CD4-positive, alpha-beta T cell treated with Interleukin-4 for 4 hours (primary cell): ENCODE results near the gene F5.

ENCODE experiments used
- DNase-seq: peaks from one replicate; pipeline ENCODE4 v3.0.0-alpha.2; 2020

Gene F5

DNA sequence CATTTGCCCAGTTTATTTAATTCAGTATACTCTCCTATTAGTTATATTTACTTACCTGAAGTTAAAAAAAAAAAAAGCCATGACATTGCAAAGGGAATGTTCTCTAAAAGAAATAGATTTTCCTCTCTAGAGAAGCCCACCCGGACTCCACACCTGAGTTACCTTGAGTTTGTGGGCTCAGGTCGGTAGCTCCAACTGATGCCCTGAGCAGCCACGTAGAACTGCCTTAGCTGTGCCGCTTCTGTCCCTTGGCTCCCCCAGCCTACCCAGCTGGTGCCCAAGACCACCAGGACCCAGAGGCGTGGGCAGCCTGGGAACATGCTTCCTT is 250 bp downstream of the F5 start:
- no peak for DNase-seq

DNA sequence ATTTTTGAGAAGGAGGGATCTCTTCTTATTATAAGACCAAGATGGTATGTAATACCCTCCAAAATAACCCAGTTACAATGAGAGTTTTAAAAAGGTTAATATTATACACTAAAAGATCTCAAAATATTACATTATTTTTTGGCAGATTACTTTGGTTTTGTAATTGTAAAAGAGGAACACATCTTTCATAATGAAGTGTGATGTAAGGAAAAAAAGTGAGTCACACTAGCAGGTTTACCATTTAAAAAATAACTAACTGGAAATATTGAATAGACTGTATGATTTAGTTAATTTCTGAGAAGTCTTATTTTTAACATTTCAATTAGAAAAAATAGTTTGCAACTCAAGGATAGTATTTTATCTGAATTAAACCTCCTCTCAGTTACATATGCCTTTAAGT is 1.1 kb downstream of the F5 start:
- DNase-seq: no peak

DNA sequence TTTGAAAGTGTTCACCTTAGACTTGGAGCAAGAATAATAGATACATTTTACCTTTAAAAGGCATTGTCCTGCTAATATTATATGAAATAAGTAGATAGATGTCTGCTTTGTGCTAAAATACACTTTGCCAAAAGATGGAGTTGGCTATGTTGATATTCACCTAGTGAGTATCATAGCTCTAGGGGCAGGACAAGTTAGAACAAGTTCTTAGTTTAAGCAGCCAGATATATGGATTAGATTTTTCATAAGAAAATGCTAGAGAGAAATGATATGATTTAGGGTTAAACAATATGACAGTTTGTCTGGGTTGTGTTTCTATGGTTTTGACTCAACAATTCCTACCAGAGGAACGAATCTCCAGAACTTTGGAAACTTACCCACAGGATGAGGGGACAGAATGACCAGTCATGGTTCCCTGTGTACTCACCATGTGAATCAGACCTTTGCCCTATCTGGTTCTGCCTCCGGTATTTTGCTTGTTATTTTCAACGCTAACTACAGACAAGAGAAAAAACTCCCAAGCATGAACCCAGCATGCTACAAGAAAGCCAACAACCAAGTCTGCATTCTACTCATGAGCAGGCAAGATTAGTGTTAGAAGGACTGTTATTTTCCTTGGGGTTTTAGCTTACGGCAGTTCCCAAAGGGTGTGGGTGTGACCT is 1.7 kb downstream of the F5 start:
- DNase-seq: peak; percentile 37

DNA sequence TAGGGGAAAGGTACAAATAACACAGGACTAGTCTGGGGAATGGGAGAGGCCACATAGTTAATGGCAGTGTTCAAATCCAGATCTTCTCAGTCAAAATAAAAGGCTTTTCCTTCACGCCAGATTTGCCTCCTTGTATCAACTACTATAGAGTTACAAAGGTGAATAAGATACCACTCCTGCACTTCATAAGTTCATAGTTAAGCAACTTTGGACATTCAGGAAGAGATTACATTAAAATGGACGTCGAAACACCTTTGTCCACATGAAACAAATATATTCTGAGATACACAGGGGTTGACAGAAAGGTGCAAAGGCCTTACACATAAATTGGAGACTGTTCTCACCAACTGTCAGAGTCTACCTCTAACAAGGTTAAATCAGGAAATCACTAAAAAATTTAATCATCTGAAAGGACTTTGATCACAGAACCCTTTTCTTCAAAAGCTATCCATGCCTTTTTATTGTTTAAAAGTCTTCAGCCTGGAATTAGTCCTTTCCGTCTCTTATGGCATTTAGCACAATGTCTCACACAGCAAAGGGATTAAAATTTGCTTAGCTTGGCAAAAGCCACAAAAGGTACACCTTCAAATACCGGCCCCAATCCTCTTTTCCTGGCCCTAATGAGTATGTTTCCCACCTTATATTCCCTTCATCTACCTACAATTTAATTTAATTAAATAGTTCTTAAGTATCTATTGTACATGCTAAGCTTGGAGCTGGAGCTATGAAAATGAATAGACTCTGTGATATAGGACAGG is 8.1 kb downstream of the F5 start:
- DNase-seq: no peak

GRCh38 chr1:169576935-169577331 is 9.3 kb downstream of the F5 start:
- no peak for DNase-seq

GRCh38 chr1:169576241-169576934 is 9.9 kb downstream of the F5 start:
- DNase-seq: no peak

GRCh38 chr1:169574336-169574735 is 11.9 kb downstream of the F5 start:
- no peak for DNase-seq

GRCh38 chr1:169572187-169572586 is 14.1 kb downstream of the F5 start:
- DNase-seq: peak; percentile 74

- peak; percentile 66 for DNase-seq
These were observed 14.8 kb downstream of the F5 start for GRCh38 chr1:169571450-169571849.

DNA sequence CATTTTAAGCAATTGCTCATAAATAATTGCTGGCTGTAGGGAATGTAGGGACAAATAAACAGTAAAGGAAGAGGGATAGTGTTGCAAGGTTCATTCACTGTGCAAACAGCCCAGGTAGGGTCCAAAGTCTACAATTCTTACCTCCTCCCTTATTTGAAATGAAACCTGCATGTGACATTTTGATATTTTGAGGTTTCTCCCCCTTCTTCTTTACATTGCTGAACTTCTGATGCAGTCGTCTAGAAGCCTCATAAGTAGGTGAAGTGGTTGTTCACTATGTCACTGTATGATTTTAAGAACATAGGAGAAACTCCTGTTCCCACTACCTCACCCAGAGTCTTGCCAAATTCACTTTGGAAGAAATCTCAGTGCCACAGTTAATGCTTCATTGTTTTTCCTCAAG is 16.1 kb downstream of the F5 start:
- no peak for DNase-seq

- DNase-seq: no peak
These were observed 17.8 kb downstream of the F5 start for GRCh38 chr1:169568497-169568896.

DNA sequence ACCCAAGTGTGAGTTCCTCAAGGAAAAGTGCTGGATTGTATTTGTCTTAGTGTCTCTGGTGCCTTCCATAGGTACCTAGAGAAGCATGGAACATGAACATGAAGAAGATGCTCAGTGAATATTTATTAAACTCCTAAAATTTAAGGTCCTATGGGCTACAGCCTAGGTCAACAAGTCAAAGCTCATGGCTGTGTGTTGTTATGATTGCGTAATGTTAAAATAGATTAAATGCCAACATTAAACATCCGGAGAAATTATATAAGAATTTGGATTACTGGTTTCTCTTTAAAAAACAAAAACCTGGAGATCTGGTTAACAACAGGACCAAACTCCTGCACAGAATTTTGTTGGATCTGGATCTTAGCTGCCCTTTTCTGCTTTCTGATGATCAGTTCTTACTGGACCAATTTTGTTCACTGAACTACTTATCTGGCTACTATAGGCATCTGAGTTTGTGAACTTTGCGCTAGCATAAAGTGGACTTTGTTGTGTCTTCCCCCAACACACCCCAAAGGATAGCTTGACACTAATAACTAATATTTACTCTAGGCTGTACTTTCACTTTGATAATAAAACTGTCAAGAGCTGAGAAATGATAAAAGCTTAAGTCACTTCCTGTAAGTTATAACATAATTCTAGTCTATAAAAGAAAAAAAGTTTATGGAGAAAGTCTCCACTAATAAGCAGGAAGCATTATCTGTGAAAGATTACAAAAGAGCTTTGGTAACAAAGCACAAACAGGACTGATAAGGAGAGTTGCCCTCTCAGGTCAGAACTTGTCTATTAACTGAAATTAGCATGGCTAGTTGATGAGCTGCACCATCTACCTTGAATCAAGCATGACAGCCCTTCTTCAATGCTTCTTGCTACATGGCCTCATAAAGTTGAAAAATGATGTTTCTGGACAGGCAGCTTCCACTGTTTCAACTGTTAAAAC is 20.7 kb downstream of the F5 start:
- no peak for DNase-seq

DNA sequence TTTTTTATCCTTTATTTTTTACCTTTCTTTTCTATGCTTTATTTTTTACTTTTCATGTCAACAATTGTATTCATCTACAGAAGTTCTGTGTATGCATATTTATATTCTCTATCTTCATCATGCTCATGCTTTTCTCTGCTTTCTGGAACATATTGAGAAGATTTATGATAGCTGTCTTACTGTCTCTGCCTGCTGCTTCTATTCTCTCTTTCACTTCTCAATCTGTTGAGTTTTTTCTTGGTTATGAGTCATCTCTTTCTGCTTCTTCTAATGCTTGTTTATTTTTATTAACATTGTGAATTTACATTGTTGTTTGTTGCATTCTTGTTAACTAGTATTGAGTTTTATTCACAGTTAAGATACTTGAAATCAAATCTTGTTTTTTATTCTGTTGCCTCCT is 22.6 kb downstream of the F5 start:
- DNase-seq: no peak

DNA sequence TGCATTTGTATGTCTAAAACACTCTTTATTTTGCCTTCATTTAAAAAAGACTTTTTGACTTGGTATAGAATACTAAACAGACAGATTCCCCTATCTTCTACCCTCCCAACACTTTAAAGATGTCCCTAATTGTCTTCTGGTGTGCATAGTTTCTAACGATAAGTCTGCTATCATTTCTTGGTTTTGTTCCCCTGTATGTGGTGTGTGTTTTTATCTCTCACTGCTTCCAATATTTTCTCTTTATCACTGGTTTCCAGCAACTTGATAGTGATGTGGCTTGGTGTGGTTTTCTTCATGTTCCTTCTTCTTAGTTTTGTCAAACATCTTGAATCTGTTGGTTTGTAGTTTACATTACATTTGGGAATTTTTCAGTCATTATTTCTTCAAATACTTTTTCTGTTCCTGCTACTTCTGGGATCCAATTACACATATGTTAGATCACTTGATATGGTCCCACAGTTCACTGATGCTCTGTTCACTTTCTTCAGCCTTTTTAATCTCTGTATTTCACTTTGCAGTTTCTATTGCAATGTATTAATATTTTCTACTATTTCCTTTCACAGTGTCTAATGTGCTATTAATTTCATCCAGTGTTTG is 23.2 kb downstream of the F5 start:
- DNase-seq: no peak

DNA sequence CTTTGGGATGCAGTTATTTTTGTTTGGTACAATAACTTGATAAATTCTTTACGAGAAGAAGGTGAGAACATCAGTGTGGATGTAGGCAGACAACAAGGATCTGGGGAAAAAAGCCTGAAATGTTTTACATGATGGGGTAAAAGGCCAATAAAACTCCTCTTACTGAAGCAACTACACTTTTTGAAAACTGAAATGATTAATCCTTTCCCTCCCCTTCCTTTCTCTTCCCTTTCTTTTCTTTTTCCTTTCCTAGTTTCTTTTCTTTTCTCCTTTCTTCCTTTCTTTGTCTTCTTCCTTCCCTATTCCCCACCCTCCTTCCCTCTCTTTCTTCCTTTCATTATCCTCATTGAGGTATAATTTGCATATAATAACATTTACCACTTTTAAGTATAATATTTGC is 24.6 kb downstream of the F5 start:
- DNase-seq: no peak

DNA sequence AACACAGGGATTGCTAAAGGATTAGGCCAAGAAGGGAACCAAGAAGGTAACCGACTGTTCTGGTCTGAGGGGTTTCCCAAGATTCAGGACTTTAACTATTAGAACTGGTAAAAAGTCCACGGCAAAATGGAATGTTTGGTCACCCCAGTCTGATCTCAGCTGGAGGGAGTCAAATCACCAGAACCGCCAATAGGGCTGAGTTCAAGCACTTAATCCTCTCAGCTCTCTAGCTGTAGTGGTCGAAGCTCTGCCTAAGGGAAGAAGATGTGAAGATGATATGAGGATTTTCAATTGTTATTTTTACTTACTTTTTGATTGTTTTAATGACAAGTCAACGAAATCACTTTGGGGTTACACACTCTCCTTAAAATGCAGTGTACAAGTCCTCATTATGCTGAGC is 29.1 kb downstream of the F5 start:
- no peak for DNase-seq

GRCh38 chr1:169550294-169550693 is 36.0 kb downstream of the F5 start:
- DNase-seq: peak; percentile 56

GRCh38 chr1:169548282-169548681 is 38.0 kb downstream of the F5 start:
- DNase-seq: no peak

DNA sequence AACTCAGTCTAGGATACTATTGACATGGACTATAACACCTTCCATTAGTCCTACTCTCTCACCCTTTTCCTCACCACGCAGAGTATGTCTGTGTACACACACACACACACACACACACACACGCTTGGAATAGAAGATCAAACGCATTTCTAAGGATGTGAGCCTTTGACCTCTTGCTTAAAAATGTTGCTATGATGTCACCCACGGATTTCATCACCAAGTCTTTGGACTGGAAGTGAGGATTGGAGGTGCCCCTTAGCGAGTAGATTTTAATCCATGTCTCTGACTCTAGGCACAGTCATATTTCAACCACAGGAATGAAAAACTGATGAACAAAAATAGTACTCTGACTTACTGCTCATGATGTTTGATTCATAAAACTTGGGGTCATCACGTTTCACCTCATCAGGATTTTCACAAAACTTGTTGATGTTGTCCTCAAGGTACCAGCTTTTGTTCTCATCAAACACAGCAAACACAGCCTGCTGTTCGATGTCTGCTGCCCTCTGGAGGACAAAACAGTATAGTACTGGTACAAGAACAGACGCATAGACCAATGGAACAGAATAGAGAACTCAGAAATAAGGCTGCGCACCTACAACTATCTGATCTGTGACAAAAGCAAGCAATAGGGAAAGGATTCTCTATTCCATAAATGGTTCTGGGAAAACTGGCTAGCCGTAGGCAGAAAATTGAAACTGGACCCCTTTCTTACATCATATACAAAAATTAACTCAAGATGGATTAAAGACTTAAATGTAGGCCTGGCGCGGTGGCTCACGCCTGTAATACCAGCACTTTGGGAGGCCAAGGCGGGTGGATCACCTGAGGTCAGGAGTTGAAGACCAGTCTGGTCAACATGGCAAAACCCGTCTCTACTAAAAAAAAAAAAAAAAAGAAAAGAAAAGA is 39.9 kb downstream of the F5 start:
- DNase-seq: peak; percentile 73

DNA sequence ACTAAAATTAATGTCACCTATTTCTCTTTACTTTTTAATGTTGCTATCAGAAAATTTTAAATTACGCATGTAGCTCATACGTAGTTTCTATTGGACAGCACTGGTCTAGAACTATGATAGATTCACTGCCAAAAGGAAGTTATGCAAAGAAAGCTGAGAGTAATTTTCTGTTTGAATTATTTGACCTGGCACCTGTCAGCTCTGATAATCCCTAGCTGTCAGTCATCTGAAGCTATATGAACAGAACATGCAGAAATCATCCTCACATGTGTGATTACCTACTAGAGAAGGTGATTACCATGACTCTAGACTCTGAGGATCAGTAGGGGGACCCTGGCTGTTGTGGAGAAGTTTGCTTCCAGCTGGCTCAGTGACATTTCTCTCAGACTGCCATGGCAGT is 40.8 kb downstream of the F5 start:
- no peak for DNase-seq

DNA sequence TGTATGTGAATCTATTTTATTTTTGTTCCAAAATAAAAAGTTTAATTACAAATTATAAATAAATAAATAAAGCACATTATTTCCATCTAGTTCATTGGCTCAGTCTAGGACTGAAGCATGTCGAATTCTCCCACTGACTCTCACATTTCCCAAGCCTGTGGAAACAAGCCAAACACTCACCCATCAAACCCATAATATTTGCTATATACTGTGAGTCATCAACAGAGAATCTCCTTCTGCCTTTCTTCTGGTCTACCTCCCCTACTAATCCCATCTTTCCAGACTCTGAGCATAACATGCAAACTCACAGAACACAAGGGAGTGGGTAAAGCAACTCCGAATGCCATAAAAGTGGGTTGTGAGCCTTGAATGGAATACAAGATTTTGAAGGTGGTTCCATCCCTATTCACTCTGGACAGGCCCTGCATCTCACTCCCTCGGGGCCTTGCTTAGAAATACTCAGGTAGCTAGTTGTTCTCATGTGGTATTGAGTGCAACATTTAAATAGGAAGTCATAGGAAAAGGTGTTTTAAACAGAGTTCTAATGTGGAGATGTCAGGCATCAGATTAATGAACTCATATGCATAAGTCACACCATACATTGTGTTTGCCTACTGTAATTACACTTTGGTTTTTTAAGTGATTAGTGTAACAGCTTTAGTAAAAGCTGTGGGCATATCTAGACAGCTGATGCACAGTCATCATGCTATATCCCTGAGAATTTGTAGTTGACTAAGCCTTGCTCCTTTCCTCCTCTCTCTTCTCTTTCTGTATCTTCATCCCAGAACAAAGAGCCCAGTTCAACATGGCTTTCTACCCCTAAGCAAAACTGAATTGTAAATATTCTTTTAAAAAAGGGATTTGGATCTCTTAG is 47.0 kb downstream of the F5 start:
- no peak for DNase-seq
